NK-92 (cell line): ENCODE data around the gene PTPRO.

Source experiments
- DNase-seq: peaks from one replicate; lab custom pipeline; 2025; ENCODE audit not compliant: unreplicated experiment; lab: John Stamatoyannopoulos, UW

The PTPRO gene

DNA sequence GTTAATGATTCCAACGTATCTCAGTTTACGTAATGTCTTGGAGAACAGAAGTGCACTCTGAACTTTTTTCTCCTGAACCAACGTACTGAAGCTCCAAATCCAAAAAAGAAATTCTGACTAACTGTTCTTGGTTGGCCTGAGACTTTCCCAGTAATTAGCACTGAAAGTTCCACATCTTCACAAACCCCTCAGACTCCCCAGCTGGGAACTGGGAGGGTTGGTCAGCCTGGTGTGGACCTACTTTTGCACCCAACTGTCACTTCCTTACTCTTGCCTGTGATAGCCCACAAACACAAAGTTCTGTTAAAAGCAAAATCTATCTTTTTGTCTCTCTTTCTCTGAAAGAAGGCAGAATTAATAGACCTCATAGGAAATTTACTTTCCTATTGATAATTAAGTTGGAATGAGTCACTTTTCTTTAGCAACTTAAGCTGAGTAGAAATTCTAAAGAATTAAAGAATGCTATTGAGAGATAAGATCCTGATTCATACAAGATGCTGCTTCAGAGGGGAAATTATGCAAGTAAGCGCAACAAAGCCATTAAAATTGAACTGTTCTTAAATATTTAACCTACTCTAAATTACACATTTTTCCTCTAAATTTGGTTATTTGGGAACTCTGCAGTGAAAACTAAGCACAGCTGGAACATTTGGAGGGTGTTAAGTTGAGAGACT lies 311.8 kb downstream of the PTPRO start:
- no peak for DNase-seq

- no peak for DNase-seq
These were observed 314.0 kb downstream of the PTPRO start for GRCh38 chr12:15636060-15636890.

DNA sequence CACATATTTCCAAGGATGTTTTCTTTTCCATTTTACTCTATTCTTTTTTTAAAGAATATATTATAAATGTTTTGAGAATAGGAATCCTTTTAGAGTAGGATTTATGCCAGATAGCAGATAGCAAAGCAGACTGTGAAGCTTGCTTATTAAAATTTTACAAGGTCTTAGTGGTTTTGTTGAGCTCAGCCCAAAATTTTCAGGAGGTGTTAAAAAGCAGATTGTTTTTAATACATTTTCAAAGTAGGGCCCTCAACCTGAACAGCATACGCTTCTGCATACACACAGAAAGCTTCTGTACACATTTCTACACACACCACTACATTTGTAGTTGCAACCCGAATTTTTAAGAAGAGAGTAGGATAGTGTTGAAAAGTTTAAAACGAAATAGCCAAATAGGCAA lies 315.9 kb downstream of the PTPRO start:
- no peak for DNase-seq

GRCh38 chr12:15644700-15645099 lies 322.4 kb downstream of the PTPRO start:
- DNase-seq: no peak

DNA sequence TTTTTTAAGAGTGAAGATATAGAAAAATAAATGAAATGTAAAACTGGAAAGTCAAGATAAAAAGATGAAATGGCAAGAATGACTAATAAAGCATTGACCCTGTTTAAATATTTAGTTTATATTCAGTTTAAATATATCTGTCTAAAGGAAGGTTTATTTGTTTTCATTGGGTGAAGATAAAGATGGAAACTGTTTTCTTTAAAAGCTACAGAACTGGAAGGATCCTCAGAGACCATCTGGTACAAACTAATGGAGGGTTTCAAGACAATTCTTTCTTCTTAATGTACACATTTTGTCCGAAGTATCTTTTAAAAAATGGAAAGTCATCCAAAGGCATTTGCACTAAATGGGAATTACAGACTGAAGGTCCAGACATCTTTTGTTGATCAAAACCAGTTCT lies 324.3 kb downstream of the PTPRO start:
- DNase-seq: no peak
